SH-SY5Y (cell line): Measurements from ENCODE around the gene BRINP3.

Experiments used
- GATA2 ChIP-seq: IDR thresholded peaks from 2 replicates; pipeline ENCODE4 v1.6.1; 2011; ENCODE audit warnings: mild to moderate bottlenecking, low read depth, low read length
- GATA3 ChIP-seq: IDR thresholded peaks from 2 replicates; pipeline ENCODE4 v1.6.1; 2011; ENCODE audit warnings: low read depth, mild to moderate bottlenecking, low read length, moderate library complexity

DNA sequence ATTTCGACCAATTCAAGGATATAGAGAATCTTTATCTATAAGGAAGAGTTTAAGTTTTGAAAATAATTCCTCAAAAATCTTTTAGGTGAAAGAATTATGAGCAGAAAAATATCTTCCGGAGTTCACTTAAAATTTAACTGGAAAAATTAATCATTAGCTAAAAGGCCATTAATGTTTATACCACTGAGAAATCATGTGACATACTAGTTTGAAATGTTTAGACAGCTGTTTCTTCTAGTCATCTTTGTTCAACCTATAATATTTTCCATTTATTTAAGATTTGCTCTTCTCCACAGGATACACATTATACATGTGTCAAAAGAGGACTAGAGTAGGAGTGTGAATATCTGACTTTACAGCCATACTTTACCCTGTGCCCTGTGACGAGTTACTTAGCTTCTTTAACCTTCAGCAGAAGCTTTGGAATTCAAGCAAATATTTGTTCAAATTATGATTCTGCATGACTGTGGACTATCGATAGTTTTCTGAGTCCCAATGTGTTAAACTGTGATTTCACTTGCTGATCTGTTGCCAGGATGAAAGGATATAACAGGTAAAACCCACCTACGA lies 374.8 kb downstream of the BRINP3 start:
- TF ChIP-seq GATA2 (no peak), GATA3 (no peak)
